Type B pancreatic cell (in vitro differentiated cells): ENCODE measurements around the gene KBTBD7. TPM values are rescaled to one million over a fixed set of nuclear protein-coding genes. Genes with fewer than 3 reads are reported as not detected.

Experiments
- DNase-seq: peaks from one replicate; pipeline ENCODE4 v3.0.0; 2021; ENCODE audit warnings: mixed read lengths; ENCODE audit not compliant: unreplicated experiment; ENCODE audit errors: extremely low spot score
- H3K27ac Mint-ChIP-seq: 2 replicates; pipeline ENCODE4 v1.8.0; 2021; ENCODE audit warnings: mild to moderate bottlenecking, mixed read lengths
- H3K27me3 Mint-ChIP-seq: 2 replicates; pipeline ENCODE4 v1.8.0; 2021; ENCODE audit warnings: mixed read lengths
- H3K36me3 Mint-ChIP-seq: 2 replicates; pipeline ENCODE4 v1.8.0; 2021; ENCODE audit warnings: mixed read lengths
- H3K4me1 Mint-ChIP-seq: one replicate; pipeline ENCODE4 v1.8.0; 2021; ENCODE audit warnings: mixed read lengths; ENCODE audit not compliant: unreplicated experiment
- H3K4me3 Mint-ChIP-seq: 2 replicates; pipeline ENCODE4 v1.8.0; 2021; ENCODE audit warnings: mild to moderate bottlenecking, mixed read lengths
- H3K9me3 Mint-ChIP-seq: 2 replicates; pipeline ENCODE4 v1.8.0; 2021; ENCODE audit warnings: mixed read lengths
- total RNA-seq: library from RNA; stranded (reverse); gene quantifications from 2 replicates; pipeline ENCODE4 v1.2.1, GENCODE V29; 2021; ENCODE audit warnings: low replicate concordance
- TF ChIP-seq, protein P1 (sequence below): fragments of 200-600 bp; sonication (generic); conservative IDR thresholded peaks from 2 replicates; pipeline ENCODE4 v1.5.0; 2021; ENCODE audit warnings: antibody characterized with exemption, mild to moderate bottlenecking

Gene KBTBD7
- total RNA-seq, 1 donor from 2014 or later, result 13.8 TPM

DNA sequence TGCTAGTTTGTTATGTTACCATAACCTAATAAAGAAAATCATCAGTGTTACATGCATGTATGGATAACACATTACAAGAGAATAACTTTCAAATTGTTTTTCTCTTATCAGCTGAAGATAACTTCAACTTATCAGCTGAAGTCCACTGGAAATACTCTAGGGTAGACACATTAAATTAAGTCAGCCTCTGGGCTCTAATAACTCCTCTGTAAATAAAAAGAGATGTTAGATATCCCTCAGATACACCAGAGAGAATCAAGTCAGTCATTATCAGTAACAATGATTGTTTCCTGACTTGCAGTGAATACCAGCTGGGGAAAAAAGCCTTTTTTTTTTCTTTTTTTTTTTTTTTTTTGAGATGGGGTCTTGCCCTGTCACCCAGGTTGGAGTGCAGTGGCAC lies 1.6 kb upstream of the KBTBD7 start:
- no peaks in the 10 kb centered on the region for H3K27me3 Mint-ChIP-seq
- H3K36me3 Mint-ChIP-seq, result peaks cover 20% of the 10 kb centered on the region
- H3K4me3 Mint-ChIP-seq, result peak overlapping the region; percentile 14
- peaks cover 16% of the 10 kb centered on the region for H3K4me1 Mint-ChIP-seq
- no peaks in the 10 kb centered on the region for H3K9me3 Mint-ChIP-seq
- H3K27ac Mint-ChIP-seq, result no peak overlapping the region
- no peak for DNase-seq
- TF ChIP-seq, protein P1, sequence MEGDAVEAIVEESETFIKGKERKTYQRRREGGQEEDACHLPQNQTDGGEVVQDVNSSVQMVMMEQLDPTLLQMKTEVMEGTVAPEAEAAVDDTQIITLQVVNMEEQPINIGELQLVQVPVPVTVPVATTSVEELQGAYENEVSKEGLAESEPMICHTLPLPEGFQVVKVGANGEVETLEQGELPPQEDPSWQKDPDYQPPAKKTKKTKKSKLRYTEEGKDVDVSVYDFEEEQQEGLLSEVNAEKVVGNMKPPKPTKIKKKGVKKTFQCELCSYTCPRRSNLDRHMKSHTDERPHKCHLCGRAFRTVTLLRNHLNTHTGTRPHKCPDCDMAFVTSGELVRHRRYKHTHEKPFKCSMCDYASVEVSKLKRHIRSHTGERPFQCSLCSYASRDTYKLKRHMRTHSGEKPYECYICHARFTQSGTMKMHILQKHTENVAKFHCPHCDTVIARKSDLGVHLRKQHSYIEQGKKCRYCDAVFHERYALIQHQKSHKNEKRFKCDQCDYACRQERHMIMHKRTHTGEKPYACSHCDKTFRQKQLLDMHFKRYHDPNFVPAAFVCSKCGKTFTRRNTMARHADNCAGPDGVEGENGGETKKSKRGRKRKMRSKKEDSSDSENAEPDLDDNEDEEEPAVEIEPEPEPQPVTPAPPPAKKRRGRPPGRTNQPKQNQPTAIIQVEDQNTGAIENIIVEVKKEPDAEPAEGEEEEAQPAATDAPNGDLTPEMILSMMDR, result no peak

DNA sequence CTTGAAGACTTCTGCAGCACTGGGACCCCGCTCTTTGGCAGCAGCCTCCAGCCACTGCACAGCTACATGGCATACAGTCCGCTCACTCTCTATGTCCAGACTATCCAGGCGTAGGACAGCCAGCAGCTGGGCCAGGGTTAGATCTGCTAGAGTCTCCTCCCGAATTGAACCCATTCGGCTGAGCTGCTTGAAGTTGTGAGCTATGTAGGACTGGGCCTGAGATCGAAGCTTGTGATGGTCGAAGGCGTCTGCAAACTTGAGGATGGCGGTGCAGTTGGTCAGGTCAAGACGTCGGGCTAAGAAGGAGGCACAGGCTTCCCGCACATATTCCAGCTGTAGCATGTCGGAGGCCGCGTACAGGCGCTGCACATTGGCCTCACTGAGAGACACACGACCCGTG lies 900 bp downstream of the KBTBD7 start:
- Mint-ChIP-seq H3K9me3 (peaks cover 9% of the 10 kb centered on the region), H3K27ac (peak overlapping the region; percentile 95), H3K27me3 (no peaks in the 10 kb centered on the region), H3K4me1 (peaks cover 16% of the 10 kb centered on the region), H3K4me3 (peak overlapping the region; percentile 96), H3K36me3 (peaks cover 30% of the 10 kb centered on the region)
- TF ChIP-seq, protein P1, result no peak
- no peak for DNase-seq

DNA sequence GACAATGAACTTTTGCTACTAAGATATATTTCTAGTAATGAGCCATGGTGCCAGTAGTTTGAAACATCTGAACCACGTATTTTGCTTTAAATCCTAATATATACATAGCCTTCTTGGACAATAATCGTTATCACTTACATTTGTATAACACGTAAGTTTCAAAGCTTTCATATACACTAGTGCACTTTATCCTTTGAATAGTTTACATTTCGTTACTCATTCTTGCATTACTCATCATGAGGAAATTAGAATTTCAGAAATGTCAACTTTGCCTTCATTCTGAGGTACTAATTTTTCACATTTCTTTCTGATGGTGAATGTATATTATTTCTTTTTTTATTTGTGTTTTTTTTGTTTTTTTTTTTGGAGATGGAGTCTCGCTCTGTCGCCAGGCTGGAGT lies 5.8 kb downstream of the KBTBD7 start:
- Mint-ChIP-seq H3K36me3 (peaks cover 24% of the 10 kb centered on the region), H3K27ac (no peak overlapping the region), H3K27me3 (no peaks in the 10 kb centered on the region), H3K4me3 (no peak overlapping the region), H3K4me1 (peaks cover 9% of the 10 kb centered on the region), H3K9me3 (peaks cover 9% of the 10 kb centered on the region)
- no peak for DNase-seq
- TF ChIP-seq, protein P1, result no peak

DNA sequence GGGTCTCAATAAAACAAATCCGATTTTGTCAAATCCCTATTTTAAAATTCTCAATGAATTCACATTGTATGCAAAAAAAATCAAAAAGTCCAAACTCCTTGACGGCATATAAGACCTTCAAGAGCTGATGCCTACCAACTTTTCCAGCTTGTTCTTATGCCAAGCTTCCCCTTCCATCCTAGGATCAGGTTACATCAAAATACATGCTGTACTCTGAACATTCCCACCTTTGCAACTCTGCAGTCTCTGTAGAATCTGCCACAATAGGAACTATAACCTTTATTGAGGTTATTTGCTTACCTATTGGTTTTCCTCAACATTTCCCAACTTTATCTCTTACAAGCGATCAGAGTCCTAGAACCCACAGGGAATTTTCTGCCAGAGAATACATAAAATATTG lies 7.9 kb downstream of the KBTBD7 start:
- Mint-ChIP-seq H3K9me3 (peaks cover 9% of the 10 kb centered on the region), H3K27me3 (no peaks in the 10 kb centered on the region), H3K27ac (no peak overlapping the region), H3K36me3 (peaks cover 11% of the 10 kb centered on the region), H3K4me3 (no peak overlapping the region), H3K4me1 (no peaks in the 10 kb centered on the region)
- DNase-seq, result no peak
- TF ChIP-seq, protein P1, result no peak

DNA sequence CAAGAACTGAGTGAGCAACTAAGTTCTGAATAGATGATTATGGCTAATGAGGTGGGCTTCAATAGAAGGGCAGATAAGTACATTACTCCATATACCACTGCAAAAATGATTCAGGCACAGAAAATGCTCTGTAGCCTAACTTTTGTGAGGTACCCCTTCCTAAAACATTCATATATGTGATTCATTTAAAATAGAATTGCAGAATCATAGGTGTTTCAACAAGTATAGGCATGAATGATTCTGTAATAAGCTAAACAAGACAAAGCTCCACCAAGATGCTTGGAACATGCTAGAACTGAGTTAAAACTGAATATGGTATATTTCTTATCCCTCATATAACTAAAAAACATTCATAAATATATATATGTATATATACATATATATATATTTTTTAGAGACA lies 12.1 kb downstream of the KBTBD7 start:
- H3K4me3 Mint-ChIP-seq, result no peak overlapping the region
- no peaks in the 10 kb centered on the region for H3K36me3 Mint-ChIP-seq
- H3K27me3 Mint-ChIP-seq, result no peaks in the 10 kb centered on the region
- DNase-seq, result no peak
- no peak overlapping the region for H3K27ac Mint-ChIP-seq
- TF ChIP-seq, protein P1, result no peak
- H3K9me3 Mint-ChIP-seq, result no peaks in the 10 kb centered on the region
- no peaks in the 10 kb centered on the region for H3K4me1 Mint-ChIP-seq
